Measurements from ENCODE around the gene SLC30A2.

DNA sequence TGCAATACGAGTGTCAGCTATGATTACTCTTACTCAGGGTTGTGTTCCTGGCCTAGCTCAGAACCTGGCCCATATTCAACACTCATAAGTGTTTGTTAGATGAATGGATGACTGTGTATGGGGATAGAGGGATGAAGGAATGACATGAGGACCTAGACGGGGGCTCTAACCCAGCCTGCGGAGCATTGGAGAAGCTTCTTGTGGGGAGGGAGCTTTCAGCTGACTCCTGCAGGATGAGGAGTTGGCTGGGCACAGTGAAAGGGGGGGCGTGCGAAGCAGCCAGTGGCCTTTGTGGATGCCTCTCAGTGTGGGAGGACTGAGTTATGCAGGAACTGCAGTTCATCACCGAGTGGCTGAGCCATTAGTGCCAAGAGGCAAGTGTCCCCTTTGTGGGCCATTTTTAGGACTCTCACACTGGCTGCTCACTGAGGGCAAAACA, 25.6 kb downstream of the SLC30A2 start:
- TF ChIP-seq CTCF (IDR thresholded peaks at IDR 0.05 in 8 of 11, conservative IDR thresholded peaks at IDR 0.05 in 3 of 11) (no peak), POLR2A (IDR thresholded peaks at IDR 0.05) (no peak), POLR2AphosphoS5 (IDR thresholded peaks at IDR 0.05) (peak in 2 of 3 donors; percentile 36 to 69)

Measured in spleen (tissue), 7 donors.